GM18517 (cell line): Measurements from ENCODE around the gene NAT16.
"Not testable (repeated sequence)": the region's sequence is repeated elsewhere in the genome, so short reads cannot be mapped to it uniquely, and the experiment has no call there.

Source experiments
- ATAC-seq: cut with Tn5 transposase; IDR thresholded peaks from one replicate; pipeline ENCODE4 v1.9.1; 2021; ENCODE audit warnings: mild to moderate bottlenecking, moderate library complexity; ENCODE audit not compliant: unreplicated experiment

NAT16 gene

GRCh38 chr7:101180130-101180755, at the start of gene NAT16:
TSS of gene NAT16 (minus strand) at chr7:101180293. CDS start at chr7:101174807, 5,486 bp downstream.
- no peak for ATAC-seq

GRCh38 chr7:101226721-101227120, 46.6 kb upstream of the NAT16 start:
- no peak for ATAC-seq

DNA sequence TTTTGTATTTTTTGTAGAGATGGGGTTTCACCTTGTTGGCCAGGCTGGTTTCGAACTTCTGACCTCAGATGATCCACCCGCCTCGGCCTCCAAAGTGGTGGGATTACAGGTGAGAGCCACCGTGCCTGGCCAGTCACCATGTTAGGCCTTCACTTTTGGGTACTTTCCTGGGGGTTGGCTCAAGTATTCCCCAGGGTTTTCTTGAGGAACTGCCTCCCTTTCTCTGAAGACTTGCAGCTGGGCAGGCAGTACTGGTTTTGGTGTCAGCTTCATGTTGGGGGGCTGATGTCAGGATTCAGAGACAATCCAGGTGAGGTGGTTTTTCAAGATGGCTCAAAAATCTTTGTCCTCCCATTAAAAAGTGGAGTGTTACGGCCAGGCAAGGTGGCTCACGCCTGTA, 45.6 kb upstream of the NAT16 start:
- ATAC-seq = no peak

- no peak for ATAC-seq
Measured at GRCh38 chr7:101223528-101223927, 43.4 kb upstream of the NAT16 start.

GRCh38 chr7:101222275-101222830, 42.3 kb upstream of the NAT16 start:
- no peak for ATAC-seq

DNA sequence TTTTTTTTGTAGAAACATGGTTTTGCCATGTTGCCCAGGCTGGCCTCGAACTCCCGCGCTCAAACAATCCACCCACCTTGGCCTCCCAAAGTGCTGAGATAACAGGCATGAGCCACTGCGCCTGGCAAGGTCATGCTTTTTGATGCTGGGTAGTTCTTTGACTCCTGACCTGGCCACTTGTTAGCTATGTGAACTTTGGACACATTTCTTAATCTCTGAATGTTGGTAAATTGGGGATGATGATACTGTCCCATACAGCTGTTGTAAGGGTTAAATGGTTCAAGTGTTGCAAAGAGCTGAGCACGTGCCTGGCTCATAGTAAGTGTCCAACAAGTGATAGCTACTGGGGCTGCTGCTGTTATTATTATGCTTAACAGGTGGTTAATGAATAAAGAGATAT, 40.2 kb upstream of the NAT16 start:
- ATAC-seq = no peak

- peak; percentile 1 for ATAC-seq
Measured at GRCh38 chr7:101218236-101219125, 38.4 kb upstream of the NAT16 start.

DNA sequence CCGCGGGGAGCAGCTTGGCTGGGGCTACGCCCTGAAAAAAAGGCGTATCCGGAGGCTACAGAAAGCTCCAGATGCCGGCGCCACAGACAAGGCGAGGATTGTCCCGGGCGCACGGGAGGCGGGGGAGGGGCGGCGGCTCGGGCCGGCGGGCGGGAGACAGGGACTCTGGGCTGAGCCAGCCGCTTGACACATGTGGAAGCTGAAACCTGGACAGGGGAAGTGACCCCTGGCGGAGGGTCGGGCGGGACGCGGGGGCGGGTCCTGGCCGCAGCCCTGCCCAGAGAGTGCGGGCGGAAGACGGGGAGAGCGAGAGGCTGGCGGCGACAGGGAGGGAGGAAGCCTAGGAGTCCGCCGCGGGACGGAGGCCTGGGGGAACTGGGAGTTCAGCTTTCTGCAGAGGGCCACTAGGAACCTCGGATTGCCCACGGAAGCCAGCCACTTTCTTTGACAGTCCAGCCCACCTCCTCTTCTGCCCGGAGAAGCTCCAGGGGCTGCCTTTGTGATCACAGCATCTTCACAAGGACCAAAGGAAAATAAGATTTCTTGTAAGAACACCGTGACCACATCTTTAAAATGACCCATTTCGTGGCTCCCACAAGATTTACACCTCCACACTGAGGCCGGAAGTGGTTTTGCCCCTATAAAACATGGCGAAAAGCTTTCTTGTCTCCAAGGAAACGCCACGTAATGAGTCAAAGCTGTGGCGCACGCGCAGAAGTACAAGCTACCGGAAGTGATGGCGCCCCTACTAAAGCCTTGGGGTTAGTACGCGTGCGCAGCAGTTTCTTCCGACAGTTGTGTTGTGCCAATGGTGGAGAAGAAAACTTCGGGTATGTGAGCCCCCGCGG, 37.5 kb upstream of the NAT16 start, which contains the start of the genes PLOD3 and ZNHIT1:
Gene PLOD3 (minus strand): TSS at position 194 of the 848 bp plus-strand sequence. CDS start 307 bp downstream, outside the sequence.
Gene ZNHIT1 (plus strand): TSS at position 778 of the 848 bp plus-strand sequence. CDS start 31 bp downstream, at position 809.
- peak; percentile 56 for ATAC-seq

- peak; percentile 4 for ATAC-seq
Measured at GRCh38 chr7:101216860-101217387, 36.8 kb upstream of the NAT16 start.

DNA sequence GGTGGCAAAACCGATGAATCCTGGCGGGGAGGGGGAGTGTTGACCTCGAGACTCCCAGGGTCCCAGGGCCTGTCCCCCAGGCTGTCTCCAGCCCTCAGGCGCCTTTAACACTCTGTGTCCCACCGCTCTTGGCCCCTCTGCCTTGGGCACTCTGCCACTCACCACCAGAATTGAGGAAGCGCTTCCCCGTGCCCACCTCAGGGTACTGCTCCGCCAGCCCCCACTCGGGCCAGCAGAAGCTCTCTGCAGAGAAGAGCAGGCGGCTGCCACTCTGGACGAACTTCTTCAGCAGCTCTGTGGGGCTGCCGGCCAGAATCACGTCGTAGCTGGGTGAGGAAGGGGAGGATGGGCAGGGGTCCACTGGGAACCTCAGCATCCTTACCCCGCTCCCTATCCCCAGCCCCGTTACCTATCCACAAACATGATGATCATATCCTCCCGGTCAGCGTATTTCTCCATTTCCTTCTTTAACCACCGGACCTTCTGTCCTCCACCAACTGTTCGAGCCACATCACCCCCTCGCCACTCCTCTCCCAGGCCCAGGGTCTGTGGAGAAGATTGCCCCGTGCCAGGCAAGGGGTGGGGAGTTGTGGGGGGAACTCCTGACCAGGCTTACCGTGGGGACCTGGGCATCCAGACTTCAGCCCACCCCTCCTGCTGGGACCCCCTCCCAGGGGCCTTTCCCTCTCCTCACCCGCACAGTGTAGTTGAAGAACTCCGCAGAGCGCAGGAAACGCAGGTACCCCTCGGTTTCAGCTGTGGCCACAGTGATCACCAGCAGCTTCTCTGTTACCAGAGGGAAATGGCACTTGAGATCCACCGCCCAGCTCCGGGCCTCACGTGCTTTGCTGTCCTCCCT, 36.1 kb upstream of the NAT16 start:
- ATAC-seq = no peak

- no peak for ATAC-seq
Measured at GRCh38 chr7:101212014-101212413, 31.9 kb upstream of the NAT16 start.

GRCh38 chr7:101211501-101211900, 31.4 kb upstream of the NAT16 start:
- no peak for ATAC-seq

DNA sequence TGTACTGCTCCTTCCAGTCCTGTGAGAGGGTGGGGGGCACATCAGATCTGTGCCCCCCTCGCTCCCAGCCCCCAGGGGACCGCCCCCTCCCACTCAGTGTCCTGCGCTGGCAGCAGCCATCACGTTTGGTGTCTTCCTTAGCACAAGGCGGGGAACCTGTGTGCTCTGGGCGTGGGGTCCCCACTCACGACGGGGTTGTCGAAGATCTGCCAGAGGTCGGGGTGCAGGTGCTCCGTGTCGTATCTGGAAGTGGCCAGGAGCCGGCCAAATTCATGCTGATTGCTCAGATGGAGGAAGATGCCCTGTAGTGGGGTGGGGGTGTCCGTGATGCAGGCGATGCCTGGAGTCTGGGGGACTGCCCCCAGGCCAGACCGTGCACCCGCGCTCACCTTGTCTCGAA, 30.1 kb upstream of the NAT16 start:
- no peak for ATAC-seq

- ATAC-seq = no peak
Measured at GRCh38 chr7:101208794-101209193, 28.7 kb upstream of the NAT16 start.

GRCh38 chr7:101207459-101207858, 27.4 kb upstream of the NAT16 start:
- ATAC-seq = no peak

GRCh38 chr7:101206665-101207042, 26.6 kb upstream of the NAT16 start:
- no peak for ATAC-seq

- ATAC-seq = no peak
Measured at GRCh38 chr7:101205901-101206664, 26.0 kb upstream of the NAT16 start.

DNA sequence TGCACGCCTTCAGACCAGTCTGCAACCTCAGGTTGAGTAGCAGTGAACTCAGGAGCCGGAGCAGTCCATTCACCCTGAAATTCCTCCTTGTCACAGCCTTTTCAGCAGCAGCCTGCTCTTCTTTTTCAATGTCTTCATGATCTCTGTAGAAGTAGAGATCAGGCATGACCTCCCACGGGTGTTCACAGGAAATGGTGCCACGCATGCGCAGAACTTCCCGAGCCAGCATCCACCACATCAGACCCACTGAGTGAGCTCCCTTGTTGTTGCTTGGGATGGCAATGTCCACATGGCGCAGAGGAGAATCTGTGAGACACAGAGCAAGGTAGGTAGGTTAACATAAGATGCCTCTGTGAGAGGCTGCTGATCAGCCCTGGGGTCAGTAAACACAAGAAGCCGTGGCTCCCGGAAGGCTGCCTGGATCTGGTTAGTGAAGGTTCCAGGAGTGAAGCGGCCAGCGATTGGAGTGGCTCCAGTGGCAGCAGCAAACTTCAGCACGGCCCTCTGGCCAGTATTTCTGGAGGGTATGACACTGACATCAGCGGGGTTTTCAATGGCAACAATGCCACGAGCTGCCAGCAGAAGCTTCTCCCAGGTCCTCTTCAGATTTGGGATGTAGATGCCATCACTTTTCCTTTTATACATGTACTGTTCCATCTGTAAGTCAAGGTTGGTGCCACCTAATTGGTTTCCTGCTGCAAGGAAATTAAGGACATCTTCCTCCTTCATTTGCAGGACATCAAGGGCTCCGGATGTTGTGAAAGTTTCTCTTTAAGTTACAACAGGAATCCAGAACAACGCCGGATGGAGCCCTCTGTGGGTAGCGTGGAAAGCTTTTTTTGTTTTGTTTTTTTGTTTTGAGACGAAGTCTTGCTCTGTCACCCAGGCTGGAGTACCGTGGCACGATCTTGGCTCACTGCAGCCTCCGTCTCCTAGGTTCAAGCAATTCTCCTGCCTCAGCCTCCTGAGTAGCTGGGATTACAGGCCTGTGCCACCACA, 23.9 kb upstream of the NAT16 start:
- ATAC-seq = not testable (repeated sequence)
